SJCRH30 (cell line): ENCODE results near the gene HSPG2. TPM values are rescaled to one million over a fixed set of nuclear protein-coding genes. Genes with fewer than 3 reads are reported as not detected.
A peak's percentile ranks its signal among the peaks of the same experiment; 100 is the strongest.
"Not testable (repeated sequence)": the region's sequence is repeated elsewhere in the genome, so short reads cannot be mapped to it uniquely, and the experiment has no call there.

ENCODE experiments used
- DNase-seq, 2 experiments: peaks; one replicate each; pipeline ENCODE4 v3.0.0-alpha.2; 2015 to 2020
- H3K27ac ChIP-seq: fragments of 250-450 bp; sonication (Bioruptor Pico); 2 replicates; pipeline ENCODE4 v1.5.1; 2020; ENCODE audit warnings: mild to moderate bottlenecking, moderate library complexity
- H3K27me3 ChIP-seq: fragments of 250-450 bp; sonication (Bioruptor Pico); 2 replicates; pipeline ENCODE4 v1.5.1; 2020; ENCODE audit warnings: mild to moderate bottlenecking, moderate library complexity
- H3K36me3 ChIP-seq: fragments of 250-450 bp; sonication (Bioruptor Pico); 2 replicates; pipeline ENCODE4 v1.5.1; 2020; ENCODE audit warnings: mild to moderate bottlenecking, moderate library complexity
- H3K4me1 ChIP-seq: fragments of 250-450 bp; sonication (Bioruptor Pico); 2 replicates; pipeline ENCODE4 v1.5.1; 2020; ENCODE audit warnings: mild to moderate bottlenecking, moderate library complexity
- H3K4me3 ChIP-seq: fragments of 250-450 bp; sonication (Bioruptor Pico); 2 replicates; pipeline ENCODE4 v1.5.1; 2020; ENCODE audit warnings: mild to moderate bottlenecking, moderate library complexity
- H3K9me3 ChIP-seq: fragments of 250-450 bp; sonication (Bioruptor Pico); replicated peaks from 2 replicates; pipeline ENCODE4 v1.5.1; 2020; ENCODE audit warnings: mild to moderate bottlenecking, moderate library complexity
- total RNA-seq: library from RNA; depleted of rRNA; stranded (reverse); fragments of >200 nt; shearing (Covaris generic); gene quantifications from 2 replicates; pipeline ENCODE4 v1.2.3, GENCODE V29; 2014

HSPG2 gene
- total RNA-seq, 1 experiment from 2014 or later = 84.0 TPM

DNA sequence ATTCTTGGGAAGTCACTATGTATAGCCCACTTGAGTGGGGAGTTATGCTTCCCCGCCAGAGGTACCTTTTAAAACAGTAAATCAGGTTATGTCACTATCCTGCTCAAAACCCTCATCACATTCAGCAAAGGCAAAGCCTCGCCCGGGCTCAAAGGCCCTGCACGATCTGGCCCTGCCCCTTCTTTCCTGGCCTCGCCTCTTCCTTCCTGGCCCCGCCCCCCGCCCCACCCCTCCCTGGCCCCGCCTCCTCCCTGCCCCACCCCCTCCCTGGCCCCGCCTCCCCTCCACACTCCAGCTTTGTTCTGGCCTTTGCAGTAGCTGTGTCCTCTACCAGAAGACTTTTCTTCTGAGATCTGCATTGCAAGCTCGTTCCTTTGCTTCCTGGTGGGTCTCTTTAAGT, 118.5 kb downstream of the HSPG2 start:
- peak; percentile 46 to 69 for DNase-seq
- Histone ChIP-seq H3K27ac (no peak overlapping the region), H3K27me3 (no peaks in the 10 kb centered on the region), H3K9me3 (0 out of 2 replicates have a peak, but pooled peaks cover 2% of the 10 kb centered on the region), H3K36me3 (peaks cover 39% of the 10 kb centered on the region), H3K4me1 (peaks cover 20% of the 10 kb centered on the region), H3K4me3 (no peak overlapping the region)

DNA sequence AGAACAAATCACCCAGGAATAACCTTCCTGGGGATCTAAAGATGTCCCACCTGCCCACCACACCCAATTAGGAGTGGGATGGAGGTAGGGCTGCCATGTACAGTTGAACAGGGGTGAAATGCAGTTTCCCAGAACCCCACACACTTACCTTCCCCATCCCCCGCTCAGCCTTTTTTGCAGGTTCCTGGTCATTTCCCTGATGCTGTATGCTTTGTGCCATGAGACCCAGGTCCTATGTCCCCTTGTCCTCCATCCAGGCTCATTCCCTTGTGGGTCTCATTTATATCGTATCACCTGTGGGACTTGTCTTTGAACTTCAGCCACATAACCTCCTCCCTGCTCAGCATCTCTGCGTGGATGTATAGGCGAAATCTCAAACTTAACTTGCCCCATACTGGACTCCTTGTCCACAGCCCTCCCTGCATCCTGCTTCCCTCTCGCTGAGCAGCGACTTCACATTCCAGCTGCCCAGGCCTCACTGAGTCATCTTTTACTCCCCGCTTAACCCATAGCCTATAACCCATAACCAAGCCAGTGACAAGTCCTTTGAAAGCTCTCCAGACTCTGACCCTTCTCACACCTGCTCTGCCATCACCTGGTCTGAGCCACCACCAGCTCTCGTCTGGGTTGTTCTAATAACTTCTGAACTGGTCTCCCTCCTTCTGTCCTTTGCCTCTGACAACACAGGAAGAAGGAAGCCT, 120.4 kb downstream of the HSPG2 start:
- no peak overlapping the region for H3K4me3 ChIP-seq

DNA sequence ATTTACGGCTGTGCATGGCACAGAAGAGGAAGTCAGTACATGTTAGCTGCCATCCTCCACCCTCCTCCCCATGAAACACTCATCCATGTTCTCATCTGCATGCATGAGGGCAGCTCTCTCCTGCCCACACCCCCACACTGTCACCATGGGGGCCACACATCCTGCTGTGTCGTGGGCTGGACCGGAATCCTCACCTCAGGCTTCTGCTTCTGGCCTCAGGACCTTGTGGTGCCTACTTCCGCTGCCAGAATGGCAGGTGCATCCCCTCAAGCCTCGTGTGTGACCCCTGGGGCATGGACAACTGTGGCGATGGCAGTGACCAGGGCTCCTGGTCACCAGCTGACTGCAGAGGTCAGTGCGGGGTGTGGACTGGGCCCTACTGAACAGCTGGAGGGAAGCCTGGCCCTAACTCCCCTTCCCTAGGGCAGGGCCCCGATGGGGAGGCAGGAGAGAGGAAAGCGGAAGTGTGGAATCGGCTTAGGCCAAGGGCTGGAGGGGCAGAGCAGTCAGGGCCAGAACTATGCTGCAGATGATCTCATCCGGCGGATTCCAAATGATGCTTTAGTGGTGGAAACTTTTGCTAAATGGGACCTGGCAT, 121.3 kb downstream of the HSPG2 start:
- H3K27ac ChIP-seq = peak overlapping the region; percentile 8

More for the DNA sequence above, 120.4 kb downstream of the HSPG2 start:
- Histone ChIP-seq H3K9me3 (0 out of 2 replicates have a peak, but pooled peaks cover 2% of the 10 kb centered on the region), H3K27me3 (no peaks in the 10 kb centered on the region), H3K4me1 (peaks cover 20% of the 10 kb centered on the region), H3K27ac (peak overlapping the region; percentile 8), H3K36me3 (peaks cover 22% of the 10 kb centered on the region)
- DNase-seq = peak; percentile 51 to 60

DNA sequence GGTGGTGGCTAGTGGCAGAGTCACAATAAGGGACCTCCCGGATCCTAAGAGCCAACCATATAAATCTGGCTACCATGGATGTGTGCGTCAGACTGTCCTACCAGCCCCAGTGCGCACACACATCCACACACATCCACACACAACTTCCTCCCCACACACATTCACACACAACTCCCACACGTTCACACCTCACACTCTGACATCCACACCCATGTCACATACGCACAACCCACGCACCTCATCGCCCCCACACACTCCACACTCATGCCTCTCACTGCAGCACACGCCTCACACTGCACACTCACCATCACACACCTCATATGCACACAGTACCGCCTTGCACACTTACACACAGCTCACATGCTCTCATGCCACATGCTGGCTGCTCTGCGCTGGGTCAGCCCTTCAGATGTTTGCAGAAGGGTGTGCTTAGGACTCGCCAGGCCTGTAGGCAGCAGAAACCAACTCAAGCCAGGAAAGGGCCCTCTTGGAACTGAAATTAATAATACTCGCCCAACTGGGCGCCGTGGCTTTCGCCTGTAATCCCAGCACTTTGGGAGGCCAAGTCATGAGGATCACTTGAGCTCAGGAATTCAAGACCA, 122.0 kb downstream of the HSPG2 start:
- Histone ChIP-seq H3K27ac (no peak overlapping the region), H3K4me3 (no peak overlapping the region), H3K9me3 (no peaks in the 10 kb centered on the region), H3K4me1 (peaks cover 20% of the 10 kb centered on the region), H3K36me3 (peaks cover 8% of the 10 kb centered on the region), H3K27me3 (no peaks in the 10 kb centered on the region)
- no peak for DNase-seq

More for the DNA sequence above, 121.3 kb downstream of the HSPG2 start:
- Histone ChIP-seq H3K36me3 (peaks cover 12% of the 10 kb centered on the region), H3K4me3 (no peak overlapping the region), H3K9me3 (no peaks in the 10 kb centered on the region), H3K27me3 (no peaks in the 10 kb centered on the region), H3K4me1 (peaks cover 20% of the 10 kb centered on the region)
- peak; percentile 56 to 57 for DNase-seq

DNA sequence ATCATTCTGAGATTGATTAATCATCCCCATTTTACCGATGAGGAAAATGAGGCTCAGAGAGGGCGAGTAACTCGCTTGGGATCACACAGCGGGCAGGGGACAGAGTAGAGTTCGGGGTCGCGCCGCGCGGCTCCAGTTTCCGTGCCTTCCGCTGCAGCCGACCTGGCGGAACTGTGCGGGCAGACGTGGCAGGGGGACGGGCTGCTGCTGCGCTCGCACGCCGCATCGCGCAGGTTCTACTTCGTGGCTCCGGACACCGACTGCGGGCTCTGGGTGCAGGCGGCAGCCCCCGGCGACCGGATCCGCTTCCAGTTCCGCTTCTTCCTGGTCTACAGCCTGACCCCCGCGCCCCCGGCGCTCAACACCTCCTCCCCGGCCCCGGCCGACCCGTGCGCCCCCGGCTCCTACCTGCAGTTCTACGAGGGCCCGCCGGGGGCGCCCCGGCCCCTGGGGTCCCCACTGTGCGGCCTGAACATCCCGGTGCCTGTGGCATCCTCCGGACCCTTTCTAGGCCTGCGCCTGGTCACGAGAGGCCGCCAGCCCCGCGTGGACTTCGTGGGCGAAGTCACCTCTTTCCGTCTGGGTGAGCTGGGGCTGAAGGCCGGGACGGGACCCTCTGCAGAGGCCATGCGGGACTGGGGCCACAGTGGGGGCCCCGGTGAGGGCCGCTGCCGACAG, 122.7 kb downstream of the HSPG2 start:
- H3K9me3 ChIP-seq = no peaks in the 10 kb centered on the region
- no peaks in the 10 kb centered on the region for H3K27me3 ChIP-seq
- H3K4me1 ChIP-seq = peaks cover 20% of the 10 kb centered on the region
- H3K27ac ChIP-seq = no peak overlapping the region
- no peak for DNase-seq
- peaks cover 8% of the 10 kb centered on the region for H3K36me3 ChIP-seq
- no peak overlapping the region for H3K4me3 ChIP-seq

DNA sequence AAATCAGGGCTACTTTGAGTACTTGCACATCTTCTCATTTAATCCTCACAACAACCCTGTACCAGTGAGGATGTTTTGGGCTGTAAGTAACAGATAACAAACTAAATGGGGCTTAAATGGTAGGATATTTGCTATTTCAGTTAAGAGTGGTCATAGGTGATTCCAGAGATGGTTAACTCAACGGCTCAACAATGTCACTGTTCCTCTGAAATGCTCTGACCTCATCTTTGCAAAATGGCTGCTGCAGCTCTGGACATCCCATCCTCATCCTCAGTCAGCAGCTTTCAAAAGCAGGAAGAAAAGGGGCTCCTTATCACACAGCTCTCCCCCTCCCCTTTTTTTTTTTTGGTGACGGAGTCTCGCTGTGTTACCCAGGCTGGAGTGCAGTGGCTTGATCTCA, 123.6 kb downstream of the HSPG2 start:
- no peak overlapping the region for H3K27ac ChIP-seq
- peaks cover 20% of the 10 kb centered on the region for H3K4me1 ChIP-seq
- H3K4me3 ChIP-seq = no peak overlapping the region
- no peaks in the 10 kb centered on the region for H3K9me3 ChIP-seq
- no peaks in the 10 kb centered on the region for H3K27me3 ChIP-seq
- DNase-seq = no peak
- peaks cover 4% of the 10 kb centered on the region for H3K36me3 ChIP-seq

DNA sequence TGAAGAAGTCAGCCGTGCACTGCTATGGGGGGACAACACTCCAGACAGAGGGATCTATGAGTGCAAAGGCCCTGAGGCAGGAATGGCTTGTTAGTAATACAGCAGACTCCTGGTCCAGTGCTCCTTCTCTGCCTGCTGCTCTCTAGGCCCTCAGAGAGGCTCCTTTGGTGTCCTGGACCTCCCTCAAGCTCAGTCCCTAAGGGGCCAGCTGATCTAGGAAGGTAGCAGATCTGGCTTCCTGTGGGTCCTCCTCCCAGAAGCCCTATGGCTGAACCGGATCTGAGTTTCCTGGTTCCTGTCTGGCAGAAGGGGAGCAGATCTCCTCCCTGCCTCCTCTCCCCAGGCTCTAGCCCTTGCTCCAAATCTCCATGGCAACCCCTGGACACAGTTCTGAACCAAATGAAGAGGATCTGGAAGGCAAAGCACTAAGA, 125.2 kb downstream of the HSPG2 start, which contains the start of gene LDLRAD2:
LDLRAD2 (plus strand) TSS at position 391 of the 431 bp plus-strand sequence. CDS start 187 bp downstream, outside the sequence.
- DNase-seq = no peak

DNA sequence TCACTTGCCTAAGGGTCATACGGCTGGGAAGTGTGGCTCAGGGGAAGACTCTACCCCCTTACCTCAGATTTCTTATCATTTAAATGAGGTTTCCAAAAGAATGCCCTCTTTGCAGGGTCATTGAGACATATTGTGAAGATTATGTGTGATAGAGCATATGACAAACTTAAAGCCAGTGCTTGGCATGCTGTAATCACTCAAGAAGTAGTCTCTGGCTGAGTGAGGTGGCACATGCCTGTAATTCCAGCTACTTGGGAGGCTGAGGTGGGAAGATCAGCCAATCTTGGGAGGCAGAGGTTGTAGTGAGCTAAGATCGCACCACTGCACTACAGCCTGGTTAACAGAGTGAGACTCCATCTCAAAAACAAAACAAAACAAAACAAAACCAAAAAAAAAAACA, 132.6 kb downstream of the HSPG2 start:
- H3K4me3 ChIP-seq = no peak overlapping the region
- H3K27me3 ChIP-seq = 0 out of 2 replicates have a peak, but pooled peaks cover 3% of the 10 kb centered on the region
- H3K4me1 ChIP-seq = no peaks in the 10 kb centered on the region
- H3K9me3 ChIP-seq = no peaks in the 10 kb centered on the region
- no peak overlapping the region for H3K27ac ChIP-seq
- DNase-seq = no peak
- H3K36me3 ChIP-seq = no peaks in the 10 kb centered on the region

More for the DNA sequence above, 125.2 kb downstream of the HSPG2 start, which contains the start of gene LDLRAD2:
- Histone ChIP-seq H3K27ac (no peak within 1 kb of the TSS), H3K9me3 (no peaks in the 10 kb centered on the region), H3K27me3 (no peaks in the 10 kb centered on the region), H3K4me1 (peaks cover 11% of the 10 kb centered on the region), H3K36me3 (no peaks in the 10 kb centered on the region), H3K4me3 (no peak within 1 kb of the TSS)

DNA sequence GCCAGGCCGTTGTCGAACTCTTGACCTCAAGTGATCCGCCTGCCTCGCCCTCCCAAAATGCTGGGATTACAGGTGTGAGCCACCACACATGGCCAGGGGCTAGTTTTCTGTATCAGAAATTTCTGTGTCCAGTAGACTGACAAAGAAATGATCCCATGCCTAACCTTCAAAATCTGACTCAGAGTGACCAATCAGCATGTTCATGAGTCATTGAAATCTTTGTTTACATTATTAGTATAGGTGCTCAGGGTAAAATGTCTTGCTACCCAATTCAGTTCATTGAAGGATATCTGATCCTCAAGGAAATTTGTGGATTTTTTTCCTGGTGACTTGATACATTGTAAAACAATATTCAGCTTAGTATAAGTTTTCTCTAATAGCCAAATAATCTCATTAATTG, 136.0 kb downstream of the HSPG2 start:
- no peaks in the 10 kb centered on the region for H3K27me3 ChIP-seq
- no peak for DNase-seq
- no peak overlapping the region for H3K27ac ChIP-seq
- no peaks in the 10 kb centered on the region for H3K4me1 ChIP-seq
- no peak overlapping the region for H3K4me3 ChIP-seq
- H3K9me3 ChIP-seq = no peaks in the 10 kb centered on the region
- H3K36me3 ChIP-seq = no peaks in the 10 kb centered on the region

DNA sequence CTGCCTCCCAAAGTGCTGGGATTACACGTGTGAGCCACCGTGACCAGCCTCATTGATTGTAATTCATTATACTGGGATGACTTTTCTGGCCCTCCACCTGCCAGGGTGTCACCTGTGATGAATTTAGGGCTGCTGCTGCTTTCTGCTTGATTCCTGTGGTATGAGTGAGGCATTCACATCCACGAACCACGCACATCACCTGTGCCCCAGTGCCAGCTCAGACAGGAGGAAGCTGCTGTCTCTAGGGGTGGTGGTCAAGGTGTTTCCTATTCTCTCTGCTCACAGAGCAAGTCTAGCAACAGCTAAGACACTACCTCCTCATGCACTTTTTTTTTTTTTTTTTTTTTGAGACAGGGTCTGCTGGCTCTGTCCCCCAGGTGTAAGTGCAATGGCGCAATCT, 137.4 kb downstream of the HSPG2 start:
- DNase-seq = no peak
- Histone ChIP-seq H3K4me3 (no peak overlapping the region), H3K9me3 (peaks cover 4% of the 10 kb centered on the region), H3K36me3 (no peaks in the 10 kb centered on the region), H3K27me3 (no peaks in the 10 kb centered on the region), H3K4me1 (no peaks in the 10 kb centered on the region), H3K27ac (no peak overlapping the region)

DNA sequence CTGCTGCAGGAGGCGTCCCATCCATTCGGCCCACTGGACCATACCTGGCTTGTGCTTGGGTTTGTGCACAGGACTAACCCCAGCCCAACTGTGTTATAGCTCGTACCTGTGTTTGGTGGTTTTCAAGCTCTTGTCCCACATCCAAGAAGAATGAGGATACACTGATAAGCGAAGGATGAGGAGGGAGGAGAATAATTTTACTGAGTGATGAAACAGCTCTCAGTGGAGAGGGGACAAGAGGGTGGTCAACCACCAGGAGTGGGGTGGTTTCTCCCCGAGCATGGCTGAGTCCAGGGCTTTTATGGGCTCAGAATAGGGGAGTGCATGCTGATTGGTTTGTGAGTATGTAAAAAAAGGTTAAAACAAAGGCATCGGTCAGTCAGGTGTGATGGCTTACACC, 142.0 kb downstream of the HSPG2 start:
- H3K36me3 ChIP-seq = no peaks in the 10 kb centered on the region
- H3K27me3 ChIP-seq = no peaks in the 10 kb centered on the region
- 0 out of 2 replicates have a peak, but pooled peaks cover 5% of the 10 kb centered on the region for H3K4me1 ChIP-seq
- no peak overlapping the region for H3K4me3 ChIP-seq
- DNase-seq = no peak
- H3K27ac ChIP-seq = no peak overlapping the region
- peaks cover 7% of the 10 kb centered on the region for H3K9me3 ChIP-seq

DNA sequence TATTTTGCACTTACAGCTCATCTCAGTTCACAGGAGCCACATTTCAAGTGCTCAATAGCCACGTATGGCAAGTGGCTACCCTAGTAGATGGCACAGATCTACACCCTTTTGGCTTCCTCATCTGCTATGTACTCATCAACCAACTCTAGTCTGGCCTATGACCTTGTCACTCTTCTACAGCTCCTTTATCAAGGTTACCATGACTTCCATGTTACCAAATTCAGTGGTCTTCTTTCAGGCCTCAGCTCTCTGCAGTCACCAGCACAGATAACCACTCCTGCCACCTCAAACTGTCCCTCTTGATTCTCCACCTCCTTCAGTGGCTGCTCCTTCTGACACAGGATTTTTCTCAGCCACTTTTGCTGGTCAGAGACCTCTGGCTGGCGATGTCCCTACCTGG, 142.5 kb downstream of the HSPG2 start:
- H3K4me1 ChIP-seq = 0 out of 2 replicates have a peak, but pooled peaks cover 5% of the 10 kb centered on the region
- no peak overlapping the region for H3K4me3 ChIP-seq
- no peak for DNase-seq
- H3K36me3 ChIP-seq = no peaks in the 10 kb centered on the region
- peaks cover 7% of the 10 kb centered on the region for H3K9me3 ChIP-seq
- H3K27me3 ChIP-seq = no peaks in the 10 kb centered on the region
- no peak overlapping the region for H3K27ac ChIP-seq

DNA sequence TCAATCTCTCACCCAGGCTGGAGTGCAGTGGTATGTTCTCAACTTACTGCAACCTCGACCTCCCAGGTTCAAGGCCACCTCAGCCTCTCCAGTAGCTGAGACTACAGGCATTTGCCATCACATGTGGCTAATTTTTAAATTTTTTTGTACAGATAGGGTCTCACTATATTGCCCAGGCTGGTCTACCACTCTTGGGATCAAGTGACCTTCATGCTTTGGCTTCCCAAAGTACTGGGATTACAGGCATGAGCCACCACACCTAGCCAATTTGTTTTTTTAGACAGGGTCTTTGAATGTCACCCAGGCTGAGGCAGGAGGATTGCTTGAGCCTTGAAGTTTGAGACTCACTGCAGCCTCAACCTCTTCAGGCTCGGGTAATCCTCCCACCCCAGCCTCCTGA, 144.0 kb downstream of the HSPG2 start:
- H3K27me3 ChIP-seq = no peaks in the 10 kb centered on the region
- H3K27ac ChIP-seq = no peak overlapping the region
- H3K4me1 ChIP-seq = 0 out of 2 replicates have a peak, but pooled peaks cover 5% of the 10 kb centered on the region
- H3K4me3 ChIP-seq = no peak overlapping the region
- no peaks in the 10 kb centered on the region for H3K36me3 ChIP-seq
- no peak for DNase-seq
- peaks cover 7% of the 10 kb centered on the region for H3K9me3 ChIP-seq

DNA sequence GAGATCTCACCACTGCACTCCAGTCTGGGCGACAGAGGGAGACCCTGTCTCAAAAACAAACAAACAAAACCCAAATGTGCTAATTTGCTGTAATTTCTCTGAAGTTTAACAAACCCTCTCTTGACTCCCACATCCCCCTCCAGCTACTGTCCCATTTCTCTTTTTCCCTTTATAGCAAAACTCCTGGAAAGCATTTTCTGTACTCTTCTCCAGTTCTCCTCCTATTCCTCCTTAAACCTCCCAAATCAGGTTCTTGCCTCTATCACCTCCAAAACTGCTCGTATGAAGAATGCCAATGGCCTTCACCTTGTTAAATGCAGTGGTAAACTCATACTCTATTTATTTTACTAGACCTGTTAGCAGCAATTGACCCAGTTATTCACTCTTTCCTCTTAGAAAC, 150.5 kb downstream of the HSPG2 start:
- Histone ChIP-seq H3K4me3 (no peak overlapping the region), H3K4me1 (0 out of 2 replicates have a peak, but pooled peaks cover 3% of the 10 kb centered on the region), H3K27me3 (no peaks in the 10 kb centered on the region), H3K27ac (no peak overlapping the region), H3K9me3 (no peaks in the 10 kb centered on the region), H3K36me3 (no peaks in the 10 kb centered on the region)
- DNase-seq = no peak

DNA sequence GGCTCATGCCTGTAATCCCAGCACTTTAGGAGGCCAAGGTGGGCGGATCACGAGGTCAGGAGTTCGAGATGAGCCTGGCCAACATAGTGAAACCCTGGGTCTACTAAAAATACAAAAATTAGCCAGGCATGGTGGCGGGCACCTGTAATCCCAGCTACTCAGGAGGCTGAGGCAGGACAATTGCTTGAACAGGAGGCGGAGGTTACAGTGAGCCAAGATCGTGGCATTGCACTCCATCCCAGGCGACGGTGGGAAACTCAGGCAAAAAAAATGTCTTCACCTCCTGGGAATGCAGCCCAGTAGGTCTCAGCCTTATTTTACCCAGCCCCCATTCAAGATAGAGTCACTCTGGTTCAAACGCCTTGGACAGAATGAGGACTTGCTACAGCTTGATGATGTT, 151.3 kb downstream of the HSPG2 start:
- not testable (repeated sequence) for H3K4me1 ChIP-seq, H3K4me3 ChIP-seq, DNase-seq, H3K27me3 ChIP-seq, H3K9me3 ChIP-seq, H3K36me3 ChIP-seq, H3K27ac ChIP-seq
